Chondrocyte (in vitro differentiated cells): ENCODE results near the gene PNPLA5. TPM values are rescaled to one million over a fixed set of nuclear protein-coding genes. Genes with fewer than 3 reads are reported as not detected.

Source experiments
- DNase-seq: peaks from one replicate; pipeline ENCODE4 v3.0.0; 2021; ENCODE audit warnings: mixed read lengths, low spot score
- H3K27ac Mint-ChIP-seq: one replicate; pipeline ENCODE4 v1.8.0; 2021; ENCODE audit warnings: mild to moderate bottlenecking, moderate library complexity, mixed read lengths; ENCODE audit not compliant: unreplicated experiment
- H3K27me3 Mint-ChIP-seq: 2 replicates; pipeline ENCODE4 v1.8.0; 2021; ENCODE audit warnings: low read depth, mixed read lengths
- H3K36me3 Mint-ChIP-seq: 2 replicates; pipeline ENCODE4 v1.8.0; 2021; ENCODE audit warnings: low read depth, mixed read lengths
- H3K4me1 Mint-ChIP-seq: 2 replicates; pipeline ENCODE4 v1.8.0; 2021; ENCODE audit warnings: low read depth, mild to moderate bottlenecking, mixed read lengths
- H3K4me3 Mint-ChIP-seq: one replicate; pipeline ENCODE4 v1.8.0; 2021; ENCODE audit warnings: mild to moderate bottlenecking, moderate library complexity, mixed read lengths; ENCODE audit not compliant: unreplicated experiment
- H3K9me3 Mint-ChIP-seq: 2 replicates; pipeline ENCODE4 v1.8.0; 2021; ENCODE audit warnings: low read depth, mixed read lengths
- total RNA-seq: library from RNA; stranded (reverse); gene quantifications from 3 replicates; pipeline ENCODE4 v1.2.1, GENCODE V29; 2021
- TF ChIP-seq, protein P1 (sequence below): fragments of 200-600 bp; sonication (generic); IDR thresholded peaks from 2 replicates; pipeline ENCODE4 v1.5.0; 2021; ENCODE audit warnings: antibody characterized with exemption, mild to moderate bottlenecking, moderate library complexity

The PNPLA5 gene
- total RNA-seq, 1 donor from 2014 or later = not detected

DNA sequence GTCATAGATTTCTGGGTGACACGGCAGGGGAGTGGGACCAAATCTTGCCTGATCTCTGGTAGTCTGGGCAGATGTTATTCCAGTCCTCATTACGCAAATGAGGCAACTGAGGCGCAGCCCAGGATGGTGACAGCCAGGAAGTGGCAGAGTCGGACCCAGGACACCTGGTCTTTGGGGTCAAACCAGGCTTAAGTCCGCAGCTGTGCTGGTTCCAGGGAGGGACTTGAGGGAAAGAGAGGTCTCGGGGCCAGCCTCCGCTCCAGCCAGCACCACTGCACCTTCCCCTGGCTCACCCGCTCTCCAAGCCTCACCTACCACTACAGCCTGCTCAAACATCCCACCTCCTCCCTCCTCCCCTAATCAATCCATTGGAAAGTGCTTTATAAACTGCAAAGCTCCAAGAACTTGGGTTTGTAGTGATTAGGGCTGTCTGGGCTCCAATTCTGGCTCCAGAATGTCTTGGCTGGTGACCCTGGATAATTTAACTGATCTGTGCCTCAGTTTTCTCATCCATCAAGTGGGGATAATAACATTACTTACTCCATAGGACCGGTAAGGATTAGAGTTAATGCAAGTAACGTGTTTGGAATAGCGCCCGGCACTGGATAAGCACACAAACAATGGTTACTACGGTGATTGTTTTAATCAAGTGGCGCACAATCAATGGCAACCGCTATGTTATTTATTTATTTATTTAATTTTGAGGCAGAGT, 526 bp upstream of the PNPLA5 start:
- Mint-ChIP-seq H3K4me1 (peaks cover 3% of the 10 kb centered on the region), H3K4me3 (no peak overlapping the region), H3K27ac (no peak overlapping the region), H3K27me3 (peaks cover 48% of the 10 kb centered on the region), H3K36me3 (no peaks in the 10 kb centered on the region), H3K9me3 (no peaks in the 10 kb centered on the region)
- DNase-seq = peak; percentile 56
- TF ChIP-seq, protein P1, sequence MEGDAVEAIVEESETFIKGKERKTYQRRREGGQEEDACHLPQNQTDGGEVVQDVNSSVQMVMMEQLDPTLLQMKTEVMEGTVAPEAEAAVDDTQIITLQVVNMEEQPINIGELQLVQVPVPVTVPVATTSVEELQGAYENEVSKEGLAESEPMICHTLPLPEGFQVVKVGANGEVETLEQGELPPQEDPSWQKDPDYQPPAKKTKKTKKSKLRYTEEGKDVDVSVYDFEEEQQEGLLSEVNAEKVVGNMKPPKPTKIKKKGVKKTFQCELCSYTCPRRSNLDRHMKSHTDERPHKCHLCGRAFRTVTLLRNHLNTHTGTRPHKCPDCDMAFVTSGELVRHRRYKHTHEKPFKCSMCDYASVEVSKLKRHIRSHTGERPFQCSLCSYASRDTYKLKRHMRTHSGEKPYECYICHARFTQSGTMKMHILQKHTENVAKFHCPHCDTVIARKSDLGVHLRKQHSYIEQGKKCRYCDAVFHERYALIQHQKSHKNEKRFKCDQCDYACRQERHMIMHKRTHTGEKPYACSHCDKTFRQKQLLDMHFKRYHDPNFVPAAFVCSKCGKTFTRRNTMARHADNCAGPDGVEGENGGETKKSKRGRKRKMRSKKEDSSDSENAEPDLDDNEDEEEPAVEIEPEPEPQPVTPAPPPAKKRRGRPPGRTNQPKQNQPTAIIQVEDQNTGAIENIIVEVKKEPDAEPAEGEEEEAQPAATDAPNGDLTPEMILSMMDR = no peak

DNA sequence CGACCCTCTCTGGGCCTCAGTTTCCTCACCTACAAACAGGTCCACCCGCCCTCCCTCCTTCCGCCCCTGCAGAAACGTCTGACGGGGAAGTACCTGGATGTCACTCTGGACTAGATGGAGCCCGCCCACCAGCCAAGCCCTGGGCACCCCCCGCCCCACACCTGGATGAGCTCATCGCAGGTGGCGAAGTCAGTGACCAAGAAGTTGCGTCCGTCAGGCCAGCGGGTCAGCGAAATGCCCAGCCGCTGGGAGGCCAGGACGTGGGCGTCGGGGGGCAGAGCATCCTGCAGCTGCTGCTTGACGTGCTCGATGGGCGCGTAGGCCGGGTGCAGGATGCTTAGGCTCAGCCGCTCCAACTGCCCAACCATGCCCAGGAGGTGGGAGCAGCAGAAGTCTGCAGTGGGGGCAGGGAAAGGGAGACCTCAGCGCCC, 897 bp downstream of the PNPLA5 start:
- Mint-ChIP-seq H3K36me3 (no peaks in the 10 kb centered on the region), H3K4me1 (peaks cover 3% of the 10 kb centered on the region), H3K27ac (no peak overlapping the region), H3K9me3 (no peaks in the 10 kb centered on the region), H3K4me3 (no peak overlapping the region), H3K27me3 (peaks cover 57% of the 10 kb centered on the region)
- TF ChIP-seq, protein P1 = no peak
- DNase-seq = peak; percentile 83

DNA sequence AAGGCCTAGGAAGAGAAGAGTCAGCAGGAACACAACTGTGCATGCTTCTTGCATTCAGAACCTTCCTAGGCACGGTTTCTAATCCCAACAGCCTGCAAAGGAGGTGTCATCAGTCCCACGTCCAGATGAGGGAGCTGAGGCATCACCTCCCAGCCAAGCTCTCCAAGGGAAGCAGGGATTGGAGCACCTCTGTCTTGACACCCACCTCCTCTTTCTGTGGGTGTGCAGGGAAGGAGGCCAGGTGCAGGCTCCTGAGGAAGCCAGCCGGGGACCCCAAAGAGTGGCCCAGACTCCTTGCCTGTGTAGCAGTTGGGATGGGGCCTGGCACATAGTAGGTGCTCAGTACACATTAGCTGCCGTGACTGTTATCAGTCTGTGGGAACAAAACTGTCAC, 2.0 kb downstream of the PNPLA5 start:
- H3K27me3 Mint-ChIP-seq = peaks cover 60% of the 10 kb centered on the region
- no peak overlapping the region for H3K27ac Mint-ChIP-seq
- TF ChIP-seq, protein P1 = peak; percentile 27
- peaks cover 3% of the 10 kb centered on the region for H3K4me1 Mint-ChIP-seq
- H3K9me3 Mint-ChIP-seq = no peaks in the 10 kb centered on the region
- no peak overlapping the region for H3K4me3 Mint-ChIP-seq
- no peaks in the 10 kb centered on the region for H3K36me3 Mint-ChIP-seq
- peak; percentile 59 for DNase-seq

DNA sequence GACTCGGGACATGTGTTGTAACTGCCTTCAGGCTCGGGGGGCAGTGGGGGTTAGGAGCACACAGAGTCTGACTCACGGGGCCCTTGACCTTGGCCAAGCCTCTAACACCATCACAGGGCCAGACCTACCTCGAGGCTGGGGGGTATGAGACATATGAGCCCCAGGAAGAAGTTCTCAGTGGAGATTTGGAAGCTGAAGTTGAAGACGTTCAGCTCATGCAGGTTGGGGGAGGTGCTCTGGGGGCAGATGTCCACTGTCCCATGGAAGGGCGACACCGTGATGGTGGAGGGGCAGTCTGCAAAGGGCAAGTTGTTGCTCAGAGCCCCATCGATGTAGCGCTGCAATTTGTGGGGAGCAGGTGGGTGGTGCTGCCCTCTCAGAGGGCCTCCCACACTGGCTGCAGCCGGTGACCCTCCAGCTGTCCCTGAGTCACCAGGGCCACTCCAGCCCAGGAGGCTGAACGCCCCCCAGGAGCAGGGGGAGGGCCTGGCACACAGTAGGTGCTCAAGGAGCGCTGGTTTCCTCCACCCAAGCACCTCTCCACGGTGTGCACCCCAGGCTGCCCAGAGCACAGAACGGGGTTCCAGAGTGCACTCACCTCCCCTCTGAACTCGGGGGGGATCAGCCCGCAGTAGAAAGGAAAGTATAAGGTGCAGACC, 2.5 kb downstream of the PNPLA5 start:
- H3K9me3 Mint-ChIP-seq = no peaks in the 10 kb centered on the region
- peak; percentile 70 for DNase-seq
- no peaks in the 10 kb centered on the region for H3K36me3 Mint-ChIP-seq
- no peak overlapping the region for H3K27ac Mint-ChIP-seq
- no peak overlapping the region for H3K4me3 Mint-ChIP-seq
- peaks cover 59% of the 10 kb centered on the region for H3K27me3 Mint-ChIP-seq
- TF ChIP-seq, protein P1 = no peak
- peaks cover 3% of the 10 kb centered on the region for H3K4me1 Mint-ChIP-seq

DNA sequence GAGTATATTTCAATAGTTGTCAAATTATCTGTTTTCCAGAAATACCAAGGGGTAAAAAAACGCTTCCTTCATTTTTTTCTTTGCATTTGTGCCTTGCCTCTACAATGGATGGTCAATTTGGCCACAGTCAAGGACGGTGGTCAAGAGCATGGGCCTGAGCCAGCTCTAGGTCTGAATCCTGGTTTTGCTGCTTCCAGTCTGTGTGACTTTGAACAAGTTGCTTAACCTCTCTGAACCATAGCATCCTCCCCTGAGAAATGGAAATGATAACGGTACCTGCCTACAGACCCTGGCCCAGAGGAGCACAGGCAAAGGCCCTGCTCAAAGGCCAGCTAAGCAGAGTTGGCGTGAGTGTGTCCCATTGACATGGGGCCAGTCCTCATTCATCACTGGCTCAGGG, 3.1 kb downstream of the PNPLA5 start:
- TF ChIP-seq, protein P1 = no peak
- H3K4me3 Mint-ChIP-seq = no peak overlapping the region
- H3K4me1 Mint-ChIP-seq = peaks cover 3% of the 10 kb centered on the region
- H3K9me3 Mint-ChIP-seq = no peaks in the 10 kb centered on the region
- peak; percentile 14 for DNase-seq
- H3K27ac Mint-ChIP-seq = no peak overlapping the region
- H3K36me3 Mint-ChIP-seq = no peaks in the 10 kb centered on the region
- H3K27me3 Mint-ChIP-seq = peaks cover 53% of the 10 kb centered on the region
